GM19324 (cell line): ENCODE measurements around the gene PDLIM1.

Experiments used
- ATAC-seq: cut with Tn5 transposase; IDR thresholded peaks from one replicate; pipeline ENCODE4 v1.9.1; 2021; ENCODE audit warnings: mild to moderate bottlenecking, moderate library complexity; ENCODE audit not compliant: unreplicated experiment, low FRiP score

Gene PDLIM1, protein sequence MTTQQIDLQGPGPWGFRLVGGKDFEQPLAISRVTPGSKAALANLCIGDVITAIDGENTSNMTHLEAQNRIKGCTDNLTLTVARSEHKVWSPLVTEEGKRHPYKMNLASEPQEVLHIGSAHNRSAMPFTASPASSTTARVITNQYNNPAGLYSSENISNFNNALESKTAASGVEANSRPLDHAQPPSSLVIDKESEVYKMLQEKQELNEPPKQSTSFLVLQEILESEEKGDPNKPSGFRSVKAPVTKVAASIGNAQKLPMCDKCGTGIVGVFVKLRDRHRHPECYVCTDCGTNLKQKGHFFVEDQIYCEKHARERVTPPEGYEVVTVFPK

DNA sequence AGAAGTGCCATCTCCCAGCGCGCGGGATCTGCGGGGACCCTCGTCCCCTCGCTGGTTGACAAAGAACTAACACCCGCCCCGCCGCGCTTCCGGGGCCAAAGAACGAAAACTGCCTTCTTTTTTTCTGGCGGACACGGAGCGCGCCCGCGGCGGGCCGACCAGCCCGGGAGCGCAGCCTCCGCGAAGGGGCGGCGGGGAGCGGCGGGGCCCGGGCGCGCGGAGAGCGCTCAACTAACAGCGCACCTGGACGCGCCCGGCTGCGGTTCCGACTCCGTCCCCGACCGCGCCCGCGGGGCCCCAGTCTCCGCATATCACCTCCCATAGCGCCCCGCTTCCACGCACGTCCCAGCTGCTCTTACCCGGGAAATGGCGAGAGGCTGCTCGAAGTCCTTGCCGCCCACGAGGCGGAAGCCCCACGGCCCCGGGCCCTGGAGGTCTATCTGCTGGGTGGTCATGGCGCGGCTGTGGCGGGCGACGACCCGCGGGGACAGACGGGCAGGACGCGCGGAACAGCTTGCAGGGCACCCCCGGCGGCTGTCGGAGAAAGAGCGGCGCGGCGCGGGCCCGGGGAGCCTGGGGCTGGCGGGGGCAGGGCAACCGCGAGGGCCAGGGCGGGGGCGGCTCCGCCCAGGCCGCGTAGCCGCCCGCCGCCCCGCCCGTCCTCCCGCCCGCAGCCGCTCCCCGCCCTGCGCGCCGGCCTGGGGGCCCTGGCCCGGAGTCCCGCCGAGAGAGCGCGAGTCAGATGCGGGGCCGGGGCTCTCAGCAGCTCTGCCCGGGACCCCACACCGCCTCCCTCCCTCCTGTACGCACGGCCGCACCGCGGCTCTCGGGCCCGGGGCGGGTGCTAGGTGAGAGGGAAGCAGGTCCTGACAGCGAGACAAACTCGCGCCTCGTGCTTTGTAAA, at the start of gene PDLIM1:
Gene PDLIM1 (minus strand): TSS at position 543 of the 904 bp plus-strand sequence. CDS start 88 bp downstream, at position 455.
- peak; percentile 55 for ATAC-seq

DNA sequence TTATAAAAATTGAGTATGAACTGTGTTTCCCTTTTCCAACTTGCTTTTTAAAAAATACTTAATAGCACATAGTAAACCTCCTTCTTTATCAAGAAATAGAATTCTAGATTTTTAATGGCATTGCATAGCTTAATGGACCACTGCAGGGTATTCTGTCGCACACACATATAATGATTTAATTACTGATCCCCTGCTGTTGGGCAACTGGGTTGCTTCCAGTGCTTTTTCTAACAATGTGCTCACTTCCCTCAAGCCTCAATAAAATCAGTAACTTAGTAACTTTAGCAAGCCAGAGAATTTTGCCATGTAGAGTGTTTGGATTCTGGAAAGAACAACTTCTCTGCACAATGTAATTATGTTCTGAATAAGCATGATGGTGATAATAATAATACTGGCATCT, 49.1 kb upstream of the PDLIM1 start:
- no peak for ATAC-seq

DNA sequence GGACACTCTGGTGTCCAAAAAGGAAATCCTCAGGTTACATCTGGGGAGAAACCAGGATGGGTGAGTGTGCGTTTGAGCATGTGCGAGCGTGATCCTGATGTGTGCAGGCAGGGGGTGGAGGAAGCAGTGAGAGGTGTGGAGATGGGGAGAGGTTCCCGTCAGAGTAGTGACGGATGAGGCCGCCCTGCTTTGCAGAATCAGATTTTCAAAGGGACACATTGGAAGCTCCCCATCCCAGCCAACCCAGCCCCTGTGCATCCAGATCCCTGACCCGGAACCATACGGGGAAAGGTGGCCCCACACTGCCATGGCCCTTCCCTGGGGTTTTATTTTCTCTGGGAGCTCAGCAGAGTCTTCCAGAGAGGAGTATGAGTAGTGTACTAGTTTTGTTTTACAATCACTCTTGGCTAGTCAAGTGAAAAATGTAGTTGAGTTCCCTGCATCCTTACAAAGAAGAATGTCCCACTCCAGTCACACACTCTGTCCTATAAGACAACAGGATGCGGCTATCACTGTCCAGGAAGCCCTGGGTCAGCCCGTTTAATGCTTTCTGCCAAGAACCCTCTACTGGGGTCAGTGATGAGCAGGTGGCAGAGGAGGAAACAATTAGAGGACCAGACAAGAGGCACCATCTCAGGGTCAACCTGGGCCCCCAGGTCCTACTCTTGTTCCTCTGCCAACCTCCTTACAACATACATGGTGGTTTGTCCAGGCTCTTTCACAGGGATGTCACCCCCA, 46.8 kb upstream of the PDLIM1 start:
- ATAC-seq = no peak

DNA sequence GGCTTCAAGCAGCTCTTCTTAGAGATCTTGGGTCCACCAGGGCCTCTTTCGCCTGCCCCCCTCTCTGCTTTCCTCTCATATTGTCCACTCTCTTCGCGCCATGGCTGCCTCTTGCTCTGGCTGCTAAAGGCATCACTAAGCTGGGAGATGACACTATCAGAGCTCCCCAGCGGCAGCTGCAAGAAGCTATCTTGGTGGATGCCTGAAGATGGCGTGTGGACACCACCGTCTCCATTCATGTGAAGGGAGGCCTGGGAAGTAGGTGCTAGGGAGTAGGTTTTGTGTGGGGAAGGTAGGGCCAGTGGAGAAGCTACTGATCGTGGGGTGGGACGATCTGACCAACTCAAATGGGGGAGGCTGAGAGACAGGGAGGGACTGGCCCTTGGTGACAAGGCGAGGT, 45.9 kb upstream of the PDLIM1 start:
- ATAC-seq = no peak

DNA sequence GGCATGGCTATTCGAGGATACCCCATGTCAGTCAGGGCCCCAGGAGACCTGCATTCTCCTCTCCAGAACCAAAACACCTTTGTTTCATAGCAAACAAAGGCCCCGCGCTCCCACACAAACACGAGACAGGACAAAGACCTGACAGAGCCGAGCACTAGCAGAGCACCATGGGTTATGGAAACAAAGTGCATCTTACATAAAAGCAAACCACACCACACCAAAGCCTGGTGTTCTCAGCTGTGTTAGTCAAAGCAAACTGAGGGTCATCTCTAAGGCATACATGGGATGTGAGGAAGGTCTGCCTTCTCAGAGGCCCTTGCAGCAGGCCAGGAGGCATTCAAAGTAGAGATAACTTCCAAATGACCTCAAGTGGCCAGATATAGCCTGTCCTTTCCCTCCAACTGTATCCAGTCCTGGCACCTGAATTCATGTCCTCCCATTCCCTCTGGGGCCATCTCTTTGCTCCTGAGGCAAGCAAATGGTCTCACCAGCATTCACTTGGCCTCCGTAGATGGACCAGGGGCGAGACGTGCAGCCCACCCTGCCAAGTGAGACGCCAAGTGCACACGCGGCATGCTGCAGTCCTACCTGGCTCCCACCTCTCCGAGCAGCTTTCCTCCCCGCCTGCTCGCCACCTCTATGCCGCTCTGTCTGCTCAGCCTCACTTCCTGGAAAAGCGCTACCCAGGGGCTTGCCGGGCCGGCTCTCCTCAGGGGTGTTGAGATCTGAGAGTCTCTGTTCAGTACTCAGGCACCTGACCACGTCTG, 45.3 kb upstream of the PDLIM1 start:
- ATAC-seq = no peak

DNA sequence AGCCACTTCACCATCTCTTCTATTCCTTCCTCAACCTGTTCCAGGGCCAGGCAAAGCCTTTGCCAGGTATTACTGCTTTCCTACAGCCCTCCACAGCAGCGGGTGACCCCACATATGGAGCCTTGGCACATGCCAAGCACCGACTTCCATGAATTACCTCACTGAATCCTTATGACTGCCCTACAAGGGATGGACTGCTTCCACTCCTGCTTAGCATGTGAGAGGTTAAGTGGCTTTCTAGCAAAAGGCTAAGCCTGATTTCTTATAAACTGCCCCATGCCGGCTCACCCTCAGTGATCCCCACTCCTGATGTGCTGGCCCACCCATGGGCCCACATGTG, 44.0 kb upstream of the PDLIM1 start:
- no peak for ATAC-seq

DNA sequence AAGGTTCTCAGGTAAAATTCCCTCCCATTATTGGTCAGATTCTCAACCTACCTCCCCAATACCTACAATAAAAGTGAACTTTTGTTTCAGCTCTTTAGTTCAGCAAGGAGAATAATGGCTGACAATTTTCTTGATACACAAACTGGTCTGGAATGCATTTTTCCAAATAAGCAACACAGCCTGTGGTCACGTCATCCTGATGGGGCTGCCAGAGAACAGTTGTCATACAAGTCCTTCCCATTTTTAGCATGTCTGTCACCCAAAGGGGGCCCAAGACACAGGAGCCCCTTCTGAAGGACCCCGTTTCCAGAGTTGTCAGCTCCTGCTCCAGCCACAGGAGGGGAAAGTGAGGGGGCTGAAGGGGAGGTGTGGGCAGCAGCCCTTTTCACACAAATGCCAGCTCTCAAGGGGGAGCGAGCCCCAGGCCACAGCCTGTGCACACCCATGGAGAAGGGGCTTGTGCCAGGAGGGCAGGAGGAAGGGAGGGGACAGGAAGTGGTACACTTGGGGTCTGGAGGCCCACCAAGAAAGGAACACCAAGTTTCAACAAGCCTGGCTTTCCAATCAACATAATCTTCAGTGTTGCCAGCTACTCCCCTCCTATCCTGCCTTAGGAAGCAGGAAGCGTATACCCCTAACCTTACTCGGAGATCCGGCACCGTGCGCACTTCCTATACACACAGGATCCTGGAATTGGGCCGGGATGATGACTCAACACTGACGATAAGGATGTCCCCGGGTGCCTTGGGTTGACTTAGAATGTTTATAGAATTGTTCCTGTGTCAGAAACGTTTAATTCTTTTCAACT, 43.4 kb upstream of the PDLIM1 start:
- ATAC-seq = no peak

DNA sequence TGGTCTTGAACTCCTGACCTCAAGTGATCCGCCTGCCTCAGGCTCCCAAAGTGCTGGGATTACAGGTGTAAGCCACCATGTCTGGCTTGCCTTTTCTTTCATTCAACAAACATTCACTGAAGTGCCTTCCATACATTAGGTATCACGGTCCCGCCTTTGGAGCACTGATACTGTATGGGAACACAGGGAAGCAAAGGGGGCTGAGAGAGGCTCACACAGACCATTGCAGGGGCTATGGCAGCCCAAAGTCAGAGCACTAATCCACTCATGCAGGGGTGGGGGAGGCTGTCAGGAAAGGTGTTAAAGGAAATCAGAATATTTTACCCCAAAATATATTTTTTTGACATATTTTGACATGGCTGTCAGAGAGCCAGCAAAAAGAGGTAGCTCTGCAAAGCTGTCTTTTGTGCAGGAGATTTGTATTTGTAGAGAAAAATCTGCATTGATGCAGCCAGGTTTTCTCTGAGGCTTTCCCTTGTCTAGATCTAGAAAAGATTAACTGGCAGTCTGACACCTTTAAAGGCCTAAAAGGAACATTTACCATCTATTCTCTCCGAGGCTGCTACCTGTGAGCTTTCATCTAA, 42.0 kb upstream of the PDLIM1 start:
- ATAC-seq = no peak

DNA sequence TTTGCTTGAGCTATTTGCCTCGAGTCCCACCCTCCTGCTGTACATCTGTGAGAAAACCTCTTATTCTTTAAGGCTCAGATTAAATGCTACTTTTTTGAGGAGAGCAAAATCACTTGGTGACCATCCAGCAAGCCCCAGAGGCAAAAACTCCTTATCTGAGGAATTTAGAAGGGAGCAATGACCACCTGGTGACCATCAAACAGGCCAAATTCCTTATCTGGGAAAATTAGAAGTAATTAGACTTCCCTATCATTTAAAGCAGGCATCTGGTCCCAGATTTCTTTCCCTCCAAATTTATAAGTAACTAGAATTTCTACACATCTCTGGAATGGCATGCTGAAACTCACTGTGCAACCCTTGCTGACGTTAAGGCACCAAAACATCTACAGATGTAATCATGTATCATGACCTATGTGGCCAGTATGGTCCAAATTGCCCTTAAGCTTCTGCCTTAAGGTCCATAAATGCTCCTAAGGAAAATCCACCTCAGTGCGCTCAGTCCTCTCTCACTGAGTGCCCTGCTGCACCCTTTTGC, 40.9 kb upstream of the PDLIM1 start:
- ATAC-seq = no peak

DNA sequence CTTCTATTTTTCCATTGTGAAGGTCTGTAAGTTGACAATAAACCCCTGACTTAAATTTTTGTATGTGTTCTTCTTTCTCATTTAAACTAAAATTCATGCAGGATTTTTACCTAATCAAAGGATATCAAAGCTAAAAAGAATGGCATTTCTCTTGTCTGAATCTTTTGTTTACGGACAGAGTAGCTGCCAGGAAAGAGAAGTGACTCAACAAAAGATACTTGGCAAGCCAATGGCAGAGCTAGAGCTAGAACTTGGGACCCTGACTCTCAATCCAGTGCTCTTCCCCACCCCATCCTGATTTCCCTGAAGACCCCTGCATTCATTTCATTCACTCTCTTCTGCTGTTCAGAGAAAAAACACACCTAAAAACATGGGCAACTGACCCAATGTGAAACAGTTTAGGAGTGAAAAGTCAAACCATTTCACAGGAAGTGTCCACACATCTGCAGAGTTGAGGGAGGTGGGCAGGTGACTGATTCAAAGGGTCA, 40.2 kb upstream of the PDLIM1 start:
- ATAC-seq = no peak

DNA sequence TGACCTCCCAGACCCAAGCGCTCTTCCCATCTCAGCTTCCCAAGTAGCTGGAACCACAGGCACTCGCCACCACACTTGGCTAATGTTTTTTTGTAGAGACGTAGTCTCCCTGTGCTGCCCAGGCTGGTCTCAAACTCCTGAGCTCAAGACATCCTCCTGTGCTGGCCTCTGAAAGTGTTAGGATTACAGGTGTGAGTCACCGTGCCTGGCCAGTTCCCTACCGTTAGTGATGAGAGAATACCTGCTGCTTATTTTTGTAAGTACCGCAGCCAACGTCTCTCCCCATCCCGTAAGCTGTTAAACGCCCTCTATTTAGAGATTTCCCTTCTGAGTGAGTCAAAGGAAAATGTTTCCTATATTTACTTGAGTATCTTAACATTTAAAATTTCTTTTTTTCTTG, 38.5 kb upstream of the PDLIM1 start:
- ATAC-seq = no peak

DNA sequence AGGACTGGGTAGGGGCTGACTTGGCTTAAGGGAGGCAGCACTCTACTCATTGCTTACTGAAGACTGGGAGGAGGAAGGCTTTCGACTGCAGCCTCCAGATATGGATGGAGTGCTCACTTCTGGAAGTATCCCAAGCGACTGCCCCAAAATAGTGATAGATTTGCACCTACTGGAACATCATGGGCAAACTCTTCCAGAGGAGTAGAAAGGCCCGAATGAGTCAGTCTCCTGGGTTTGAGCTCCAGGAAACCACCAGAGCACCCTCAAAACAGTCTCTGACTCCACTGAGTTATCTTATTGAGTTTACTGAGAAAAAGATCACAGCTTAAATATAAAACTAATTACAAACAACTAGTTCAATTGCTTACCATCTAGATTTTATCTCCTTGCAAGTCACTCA, 37.2 kb upstream of the PDLIM1 start:
- ATAC-seq = no peak

DNA sequence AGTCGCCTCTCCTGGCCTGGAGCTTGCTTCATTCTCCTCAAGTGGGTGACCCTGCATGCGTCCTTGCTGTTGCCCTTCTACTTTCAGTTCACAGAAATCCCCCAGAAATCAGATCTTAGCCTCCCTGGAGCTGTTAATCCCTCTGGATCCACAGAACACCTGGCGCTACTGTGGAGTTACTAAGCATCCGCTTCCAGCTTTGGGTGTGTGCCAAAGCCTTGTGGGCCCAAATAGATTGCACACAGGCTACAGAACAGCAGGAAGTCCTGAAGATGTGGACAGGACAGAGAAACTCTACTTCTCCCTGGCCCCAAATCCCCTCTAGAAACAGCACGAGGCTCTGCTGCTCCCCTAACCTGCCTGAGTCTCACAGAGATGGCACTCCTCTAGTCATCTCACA, 36.6 kb upstream of the PDLIM1 start:
- ATAC-seq = no peak

DNA sequence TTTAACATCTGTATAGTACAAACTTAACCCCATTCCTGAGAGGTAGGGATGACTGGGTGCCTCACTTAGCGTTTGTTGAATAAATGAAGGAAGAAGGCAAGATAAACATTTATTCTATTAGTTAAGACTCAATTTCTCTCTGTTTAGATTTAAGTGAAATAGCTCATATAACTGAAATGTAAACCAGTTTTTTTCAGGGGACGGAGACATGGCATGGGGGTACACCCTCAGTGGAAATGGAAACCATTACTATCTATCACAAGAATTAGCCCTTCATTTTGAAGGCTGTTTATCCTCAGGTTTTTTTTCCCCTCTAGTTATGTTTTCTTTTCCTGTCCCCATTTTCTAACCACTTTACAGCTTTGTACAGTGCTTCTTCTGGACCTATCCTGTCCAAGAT, 35.6 kb upstream of the PDLIM1 start:
- ATAC-seq = no peak

DNA sequence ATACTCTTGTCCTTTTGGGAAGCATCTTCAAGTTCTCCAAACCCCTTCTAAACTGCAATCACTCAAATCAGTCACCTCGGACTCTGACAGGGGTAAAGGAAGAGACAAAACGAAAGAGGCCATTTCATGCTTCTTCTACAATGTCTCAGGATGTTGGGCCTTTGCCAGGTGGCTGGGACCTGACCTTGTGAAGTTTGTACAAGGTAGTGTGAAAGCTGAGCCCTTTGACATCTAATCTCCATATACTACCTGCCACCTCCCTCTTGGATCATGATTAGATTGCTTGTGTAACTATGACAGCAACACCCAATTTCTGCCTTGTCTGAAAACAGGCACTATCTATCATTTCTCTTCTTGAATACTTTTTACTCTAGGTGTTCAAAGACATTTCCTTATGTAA, 35.1 kb upstream of the PDLIM1 start:
- no peak for ATAC-seq

DNA sequence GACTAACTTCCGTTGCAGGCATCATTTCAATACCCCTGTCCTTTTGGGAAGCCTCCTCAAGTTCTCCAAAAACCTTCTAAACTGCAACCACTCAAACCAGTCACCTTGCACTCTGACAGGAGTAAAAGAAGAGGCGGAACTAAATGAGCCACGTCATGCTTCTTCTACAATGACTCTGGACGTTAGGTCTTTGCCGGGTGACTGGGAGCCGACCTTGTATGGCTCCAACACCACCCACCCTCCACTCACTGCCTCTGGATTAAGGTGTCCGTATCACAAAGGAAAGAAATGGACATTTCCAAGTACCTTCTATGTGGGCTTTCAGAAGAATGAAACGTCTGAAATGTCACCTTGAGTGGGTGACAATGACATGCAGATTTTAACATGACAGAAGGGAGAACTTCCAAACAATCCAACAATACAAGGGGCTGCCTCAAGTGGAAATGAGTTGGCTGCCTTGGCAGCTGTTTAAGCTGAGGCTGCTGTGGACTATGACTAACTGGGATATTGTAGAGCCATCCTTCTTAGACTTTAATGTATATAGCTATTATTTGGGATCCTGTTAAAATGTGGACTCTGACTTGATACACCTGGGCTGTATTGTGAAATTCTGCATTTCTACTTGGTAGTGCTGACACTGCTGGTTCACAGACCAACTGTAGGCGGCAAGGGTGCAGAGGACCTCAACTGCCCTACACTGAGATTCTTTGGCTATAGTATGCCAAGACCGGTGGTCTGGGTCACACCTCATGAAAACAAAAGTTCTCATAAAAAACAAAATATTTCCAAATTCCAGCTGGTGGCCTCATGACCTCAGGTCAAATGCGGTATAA, 33.8 kb upstream of the PDLIM1 start:
- ATAC-seq = no peak

DNA sequence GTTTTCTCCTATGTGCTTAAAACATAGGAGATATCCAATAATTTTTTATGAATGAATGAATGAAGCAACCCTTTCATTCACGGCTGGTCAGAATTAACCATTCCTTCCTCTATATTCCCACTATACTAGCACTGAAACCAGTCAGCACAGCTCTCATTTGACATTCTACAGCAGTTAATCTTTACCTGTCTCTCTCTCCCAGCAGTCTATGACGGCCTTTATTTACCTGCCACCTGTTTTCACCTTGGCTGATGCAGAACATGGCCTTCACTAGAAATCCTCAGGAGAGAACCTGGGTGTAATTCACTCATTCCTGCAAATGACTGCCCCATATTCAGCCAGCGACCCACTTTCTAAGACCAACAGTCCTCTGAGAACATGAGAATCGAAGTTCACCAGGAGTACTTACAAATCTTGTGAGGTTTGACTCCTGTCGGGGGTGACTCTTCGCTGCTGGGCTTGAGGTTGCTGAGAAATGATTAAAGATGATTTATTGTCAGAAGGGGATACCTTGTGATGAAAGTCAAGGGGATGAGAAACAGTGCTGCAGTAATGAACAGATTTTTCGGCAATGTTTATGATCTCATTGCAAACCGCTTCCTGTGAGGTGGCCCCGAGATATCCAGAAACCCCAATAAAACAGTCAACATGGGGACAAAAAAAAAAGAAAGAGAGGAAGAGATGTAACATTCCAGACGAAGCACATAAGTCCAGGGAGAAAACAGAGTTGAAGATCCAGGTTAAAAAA, 30.9 kb upstream of the PDLIM1 start:
- ATAC-seq = no peak
